WERI-Rb-1 (cell line): ENCODE data around the gene DCK.

Experiments
- DNase-seq: peaks from one replicate; pipeline ENCODE4 v3.0.0-alpha.2; 2020
- H3K27ac ChIP-seq: fragments of 250-450 bp; sonication (Bioruptor Pico); 2 replicates; pipeline ENCODE4 v1.5.1; 2020; ENCODE audit warnings: mild to moderate bottlenecking, moderate library complexity
- H3K27me3 ChIP-seq: fragments of 250-450 bp; sonication (Bioruptor Pico); 2 replicates; pipeline ENCODE4 v1.5.1; 2021; ENCODE audit warnings: mild to moderate bottlenecking, low read depth, moderate library complexity; ENCODE audit not compliant: insufficient read depth, severe bottlenecking
- H3K36me3 ChIP-seq: fragments of 250-450 bp; sonication (Bioruptor Pico); 2 replicates; pipeline ENCODE4 v1.5.1; 2020; ENCODE audit warnings: mild to moderate bottlenecking, moderate library complexity
- H3K4me3 ChIP-seq: 2 replicates; pipeline ENCODE4 v1.5.1; 2011; ENCODE audit warnings: low read depth, mild to moderate bottlenecking, control low read depth, low read length
- H3K9me3 ChIP-seq: fragments of 250-450 bp; sonication (Bioruptor Pico); 2 replicates; pipeline ENCODE4 v1.5.1; 2021; ENCODE audit warnings: mild to moderate bottlenecking, moderate library complexity; ENCODE audit not compliant: severe bottlenecking
- TF ChIP-seq, protein P1 (sequence below): IDR thresholded peaks from 2 replicates; pipeline ENCODE4 v1.5.1; 2011; ENCODE audit warnings: low read depth, mild to moderate bottlenecking, control low read depth, inconsistent platforms, low read length

Gene DCK

DNA sequence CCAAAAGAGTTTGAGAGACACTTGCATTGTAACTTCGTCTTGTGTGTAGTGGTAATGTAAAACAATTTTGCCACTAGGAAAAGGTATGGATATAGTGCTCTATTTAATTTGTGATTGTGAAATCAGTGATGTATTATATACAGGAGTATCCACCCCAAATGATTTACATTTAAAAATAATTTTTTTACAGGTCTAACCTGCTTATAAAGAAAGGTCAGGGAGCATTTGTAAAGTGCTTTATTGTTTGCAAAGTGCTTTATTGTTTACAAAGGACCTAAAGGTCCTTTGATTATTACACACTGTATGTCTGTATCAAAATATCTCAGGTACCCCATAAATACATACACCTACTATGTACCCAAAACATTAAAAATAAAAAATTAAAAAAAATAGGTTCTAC is 70.3 kb downstream of the DCK start:
- Histone ChIP-seq H3K27me3 (no peaks in the 10 kb centered on the region), H3K9me3 (no peaks in the 10 kb centered on the region), H3K36me3 (no peaks in the 10 kb centered on the region), H3K27ac (no peak overlapping the region), H3K4me3 (no peak overlapping the region)
- no peak for DNase-seq
- TF ChIP-seq, protein P1, sequence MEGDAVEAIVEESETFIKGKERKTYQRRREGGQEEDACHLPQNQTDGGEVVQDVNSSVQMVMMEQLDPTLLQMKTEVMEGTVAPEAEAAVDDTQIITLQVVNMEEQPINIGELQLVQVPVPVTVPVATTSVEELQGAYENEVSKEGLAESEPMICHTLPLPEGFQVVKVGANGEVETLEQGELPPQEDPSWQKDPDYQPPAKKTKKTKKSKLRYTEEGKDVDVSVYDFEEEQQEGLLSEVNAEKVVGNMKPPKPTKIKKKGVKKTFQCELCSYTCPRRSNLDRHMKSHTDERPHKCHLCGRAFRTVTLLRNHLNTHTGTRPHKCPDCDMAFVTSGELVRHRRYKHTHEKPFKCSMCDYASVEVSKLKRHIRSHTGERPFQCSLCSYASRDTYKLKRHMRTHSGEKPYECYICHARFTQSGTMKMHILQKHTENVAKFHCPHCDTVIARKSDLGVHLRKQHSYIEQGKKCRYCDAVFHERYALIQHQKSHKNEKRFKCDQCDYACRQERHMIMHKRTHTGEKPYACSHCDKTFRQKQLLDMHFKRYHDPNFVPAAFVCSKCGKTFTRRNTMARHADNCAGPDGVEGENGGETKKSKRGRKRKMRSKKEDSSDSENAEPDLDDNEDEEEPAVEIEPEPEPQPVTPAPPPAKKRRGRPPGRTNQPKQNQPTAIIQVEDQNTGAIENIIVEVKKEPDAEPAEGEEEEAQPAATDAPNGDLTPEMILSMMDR, result no peak

DNA sequence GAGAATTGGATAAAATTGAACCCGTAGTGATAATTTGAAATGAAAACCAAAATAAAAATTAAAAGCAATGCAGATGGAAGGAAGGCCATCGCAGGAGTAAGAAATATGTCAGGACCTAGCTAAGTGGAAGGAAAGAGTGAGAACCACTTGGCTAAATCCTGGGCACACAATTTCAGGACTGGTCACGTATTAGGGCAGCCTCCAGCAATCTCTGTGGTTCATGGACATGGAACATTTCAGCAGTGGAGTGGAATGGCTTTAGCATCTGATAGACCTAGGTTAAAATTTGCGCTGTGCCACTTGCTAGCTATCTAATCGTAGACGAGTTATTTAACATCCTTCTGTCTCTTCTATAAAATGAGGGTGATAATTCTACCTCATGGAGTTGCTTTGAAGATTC is 71.1 kb downstream of the DCK start:
- TF ChIP-seq, protein P1, result no peak
- DNase-seq, result no peak
- Histone ChIP-seq H3K9me3 (no peaks in the 10 kb centered on the region), H3K36me3 (no peaks in the 10 kb centered on the region), H3K4me3 (no peak overlapping the region), H3K27ac (no peak overlapping the region), H3K27me3 (no peaks in the 10 kb centered on the region)

DNA sequence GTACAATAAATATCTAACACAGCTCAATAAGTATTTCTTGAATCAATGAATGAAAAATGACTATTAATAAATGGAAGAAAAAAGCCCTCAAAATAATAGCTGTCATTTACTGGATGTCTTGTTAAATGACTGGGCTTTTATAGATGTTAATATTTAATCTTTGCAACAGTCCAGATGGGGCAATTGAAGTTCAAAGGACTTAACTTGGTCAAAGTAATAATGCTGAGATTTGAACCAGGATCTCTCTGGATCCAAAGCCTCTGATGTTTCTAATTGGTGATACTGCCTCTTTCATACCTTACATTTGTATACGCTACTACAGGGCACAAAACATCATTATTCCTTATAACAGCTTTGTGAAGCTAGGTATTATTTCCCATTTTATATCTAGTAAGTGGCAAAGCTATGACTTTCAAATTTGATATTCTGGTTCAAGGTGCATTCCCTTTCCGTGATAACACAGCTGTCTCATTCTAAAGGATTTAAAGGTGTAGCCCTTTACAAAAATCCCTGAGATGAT is 72.6 kb downstream of the DCK start:
- Histone ChIP-seq H3K27me3 (no peaks in the 10 kb centered on the region), H3K4me3 (no peak overlapping the region), H3K27ac (no peak overlapping the region), H3K36me3 (no peaks in the 10 kb centered on the region), H3K9me3 (no peaks in the 10 kb centered on the region)
- no peak for DNase-seq
- TF ChIP-seq, protein P1, result no peak

- TF ChIP-seq, protein P1, result no peak
- no peak for DNase-seq
- Histone ChIP-seq H3K9me3 (no peaks in the 10 kb centered on the region), H3K27me3 (no peaks in the 10 kb centered on the region), H3K36me3 (no peaks in the 10 kb centered on the region), H3K27ac (no peak overlapping the region), H3K4me3 (no peak overlapping the region)
Observed at GRCh38 chr4:71066737-71067716, 73.6 kb downstream of the DCK start.

DNA sequence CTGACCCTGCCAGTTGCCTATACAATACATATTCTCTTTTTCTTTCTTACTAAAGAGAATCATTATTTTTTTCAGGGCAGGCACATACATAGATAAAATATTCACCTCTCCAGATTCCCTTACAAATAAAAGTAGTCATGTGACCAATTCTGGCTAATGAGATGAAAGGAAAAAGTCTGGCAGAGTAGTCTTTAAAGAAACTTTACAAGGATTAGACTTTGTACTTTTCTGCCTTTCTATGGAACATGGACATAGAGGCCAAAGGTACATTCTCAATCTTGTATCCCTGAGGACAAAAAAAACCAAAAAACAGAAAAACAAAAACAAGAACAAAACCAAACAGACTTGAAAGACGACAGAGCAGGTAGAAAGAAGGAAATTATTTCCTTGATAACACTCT is 75.6 kb downstream of the DCK start:
- no peaks in the 10 kb centered on the region for H3K36me3 ChIP-seq
- H3K4me3 ChIP-seq, result no peak overlapping the region
- TF ChIP-seq, protein P1, result no peak
- H3K9me3 ChIP-seq, result no peaks in the 10 kb centered on the region
- H3K27me3 ChIP-seq, result no peaks in the 10 kb centered on the region
- no peak overlapping the region for H3K27ac ChIP-seq
- no peak for DNase-seq

DNA sequence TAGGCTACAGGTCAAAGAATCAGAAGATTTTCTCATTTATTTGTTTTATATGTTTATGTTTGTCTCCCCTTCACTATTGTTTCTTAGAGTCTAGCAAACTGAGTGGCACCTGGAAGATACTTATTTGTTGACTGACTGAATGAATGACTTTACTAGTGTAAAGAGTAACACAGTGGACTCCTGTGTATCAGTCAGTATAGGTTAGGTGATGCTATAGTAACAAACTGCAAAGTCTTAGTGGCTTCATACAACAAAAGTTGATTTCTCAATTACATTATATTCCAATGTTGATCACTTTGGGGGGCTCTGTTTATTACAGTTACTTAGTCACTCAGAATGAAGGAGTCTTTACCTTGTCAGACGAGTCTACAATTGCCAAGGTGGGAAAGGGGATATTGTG is 76.6 kb downstream of the DCK start:
- no peaks in the 10 kb centered on the region for H3K27me3 ChIP-seq
- no peak overlapping the region for H3K4me3 ChIP-seq
- H3K9me3 ChIP-seq, result no peaks in the 10 kb centered on the region
- TF ChIP-seq, protein P1, result no peak
- no peak for DNase-seq
- no peaks in the 10 kb centered on the region for H3K36me3 ChIP-seq
- H3K27ac ChIP-seq, result no peak overlapping the region
